IPS-15b (cell line): ENCODE data around the gene TJP1.
"Not testable (repeated sequence)": the region's sequence is repeated elsewhere in the genome, so short reads cannot be mapped to it uniquely, and the experiment has no call there.

Source experiments
- H3K27me3 ChIP-seq: one replicate; pipeline ENCODE4 v1.6.1; 2013; ENCODE audit warnings: low read length; ENCODE audit not compliant: control insufficient read depth, insufficient read depth
- H3K36me3 ChIP-seq: one replicate; pipeline ENCODE4 v1.6.1; 2013; ENCODE audit warnings: low read length; ENCODE audit not compliant: control insufficient read depth, insufficient read depth
- H3K4me1 ChIP-seq: one replicate; pipeline ENCODE4 v1.6.1; 2013; ENCODE audit warnings: mild to moderate bottlenecking, low read length; ENCODE audit not compliant: control insufficient read depth, insufficient read depth
- H3K4me3 ChIP-seq: one replicate; pipeline ENCODE4 v1.5.1; 2013; ENCODE audit warnings: low read depth, low read length
- H3K9ac ChIP-seq: one replicate; pipeline ENCODE4 v1.6.1; 2013; ENCODE audit warnings: low read depth, mild to moderate bottlenecking, low read length
- H3K9me3 ChIP-seq: one replicate; pipeline ENCODE4 v1.6.1; 2013; ENCODE audit warnings: mild to moderate bottlenecking, low read length; ENCODE audit not compliant: control insufficient read depth, insufficient read depth

TJP1 gene

GRCh38 chr15:29681946-29682345 lies 140.3 kb downstream of the TJP1 start:
- Histone ChIP-seq H3K4me3 (no peak overlapping the region), H3K4me1 (no peaks in the 10 kb centered on the region), H3K27me3 (no peaks in the 10 kb centered on the region), H3K9ac (no peak overlapping the region), H3K36me3 (no peaks in the 10 kb centered on the region), H3K9me3 (no peaks in the 10 kb centered on the region)

- H3K9ac ChIP-seq, result no peak overlapping the region
- no peaks in the 10 kb centered on the region for H3K9me3 ChIP-seq
- no peaks in the 10 kb centered on the region for H3K36me3 ChIP-seq
- no peak overlapping the region for H3K4me3 ChIP-seq
- no peaks in the 10 kb centered on the region for H3K27me3 ChIP-seq
- no peaks in the 10 kb centered on the region for H3K4me1 ChIP-seq
Measured at GRCh38 chr15:29681166-29681845, 141.0 kb downstream of the TJP1 start.

- no peak overlapping the region for H3K4me3 ChIP-seq
- H3K9me3 ChIP-seq, result no peaks in the 10 kb centered on the region
- H3K9ac ChIP-seq, result no peak overlapping the region
- no peaks in the 10 kb centered on the region for H3K36me3 ChIP-seq
- H3K4me1 ChIP-seq, result no peaks in the 10 kb centered on the region
- H3K27me3 ChIP-seq, result no peaks in the 10 kb centered on the region
Measured at GRCh38 chr15:29680465-29681165, 141.7 kb downstream of the TJP1 start.

GRCh38 chr15:29678504-29679034 lies 143.7 kb downstream of the TJP1 start:
- no peaks in the 10 kb centered on the region for H3K27me3 ChIP-seq
- no peak overlapping the region for H3K9ac ChIP-seq

GRCh38 chr15:29677871-29678461 lies 144.3 kb downstream of the TJP1 start:
- Histone ChIP-seq H3K4me1 (no peaks in the 10 kb centered on the region), H3K36me3 (no peaks in the 10 kb centered on the region), H3K27me3 (no peaks in the 10 kb centered on the region), H3K9ac (no peak overlapping the region), H3K9me3 (no peaks in the 10 kb centered on the region), H3K4me3 (no peak overlapping the region)

More at GRCh38 chr15:29678504-29679034, 143.7 kb downstream of the TJP1 start:
- no peaks in the 10 kb centered on the region for H3K36me3 ChIP-seq
- no peak overlapping the region for H3K4me3 ChIP-seq
- no peaks in the 10 kb centered on the region for H3K9me3 ChIP-seq
- H3K4me1 ChIP-seq, result no peaks in the 10 kb centered on the region

- H3K27me3 ChIP-seq, result no peaks in the 10 kb centered on the region
- no peaks in the 10 kb centered on the region for H3K4me1 ChIP-seq
- no peak overlapping the region for H3K4me3 ChIP-seq
- no peaks in the 10 kb centered on the region for H3K9me3 ChIP-seq
- H3K36me3 ChIP-seq, result no peaks in the 10 kb centered on the region
- H3K9ac ChIP-seq, result no peak overlapping the region
Measured at GRCh38 chr15:29677455-29677854, 144.8 kb downstream of the TJP1 start.

GRCh38 chr15:29676961-29677402 lies 145.3 kb downstream of the TJP1 start:
- Histone ChIP-seq H3K9ac (no peak overlapping the region), H3K9me3 (no peaks in the 10 kb centered on the region), H3K36me3 (no peaks in the 10 kb centered on the region), H3K4me3 (no peak overlapping the region), H3K27me3 (no peaks in the 10 kb centered on the region), H3K4me1 (no peaks in the 10 kb centered on the region)

GRCh38 chr15:29676374-29676960 lies 145.8 kb downstream of the TJP1 start:
- not testable (repeated sequence) for H3K9me3 ChIP-seq, H3K36me3 ChIP-seq, H3K4me3 ChIP-seq, H3K9ac ChIP-seq, H3K27me3 ChIP-seq, H3K4me1 ChIP-seq

GRCh38 chr15:29675791-29676301 lies 146.4 kb downstream of the TJP1 start:
- Histone ChIP-seq H3K4me1 (peaks cover 3% of the 10 kb centered on the region), H3K27me3 (no peaks in the 10 kb centered on the region), H3K36me3 (no peaks in the 10 kb centered on the region), H3K4me3 (peak overlapping the region; percentile 64), H3K9me3 (no peaks in the 10 kb centered on the region), H3K9ac (no peak overlapping the region)

- H3K9me3 ChIP-seq, result no peaks in the 10 kb centered on the region
- no peaks in the 10 kb centered on the region for H3K27me3 ChIP-seq
- peaks cover 3% of the 10 kb centered on the region for H3K4me1 ChIP-seq
- H3K9ac ChIP-seq, result peak overlapping the region; percentile 60
- peak overlapping the region; percentile 64 for H3K4me3 ChIP-seq
- H3K36me3 ChIP-seq, result no peaks in the 10 kb centered on the region
Measured at GRCh38 chr15:29674661-29675533, 147.4 kb downstream of the TJP1 start.
